Smooth muscle cell (in vitro differentiated cells): ENCODE measurements around the gene NEK6. TPM values are rescaled to one million over a fixed set of nuclear protein-coding genes. Genes with fewer than 3 reads are reported as not detected.

Source experiments
- DNase-seq: peaks from one replicate; lab custom pipeline; 2025; ENCODE audit not compliant: unreplicated experiment; lab: John Stamatoyannopoulos, UW
- H2AFZ ChIP-seq: fragments of 200-600 bp; sonication (generic); 2 replicates; pipeline ENCODE4 v1.6.0; 2016; ENCODE audit warnings: antibody characterized with exemption, low read depth, mild to moderate bottlenecking
- H3F3A ChIP-seq: fragments of 200-600 bp; sonication (generic); 2 replicates; pipeline ENCODE4 v1.6.0; 2017; ENCODE audit warnings: antibody characterized with exemption, low read depth
- H3K27ac ChIP-seq: fragments of 200-600 bp; sonication (generic); 2 replicates; pipeline ENCODE4 v1.5.1; 2016; ENCODE audit warnings: low read depth, mild to moderate bottlenecking
- H3K27me3 ChIP-seq: fragments of 200-600 bp; sonication (generic); 2 replicates; pipeline ENCODE4 v1.6.1; 2016; ENCODE audit warnings: low read depth, mild to moderate bottlenecking
- H3K36me3 ChIP-seq: fragments of 200-600 bp; sonication (generic); 2 replicates; pipeline ENCODE4 v1.5.1; 2016; ENCODE audit warnings: low read depth
- H3K4me1 ChIP-seq: fragments of 200-600 bp; sonication (generic); 2 replicates; pipeline ENCODE4 v1.5.1; 2016; ENCODE audit warnings: low read depth
- H3K4me2 ChIP-seq: fragments of 200-600 bp; sonication (generic); 2 replicates; pipeline ENCODE4 v1.6.0; 2016; ENCODE audit warnings: mild to moderate bottlenecking
- H3K4me3 ChIP-seq: fragments of 200-600 bp; sonication (generic); 2 replicates; pipeline ENCODE4 v1.5.1; 2016; ENCODE audit warnings: mild to moderate bottlenecking
- H3K79me2 ChIP-seq: fragments of 200-600 bp; sonication (generic); 2 replicates; pipeline ENCODE4 v1.6.0; 2016; ENCODE audit warnings: low read depth, mild to moderate bottlenecking
- H3K9ac ChIP-seq: fragments of 200-600 bp; sonication (generic); 2 replicates; pipeline ENCODE4 v1.6.0; 2016; ENCODE audit warnings: low read depth
- H3K9me3 ChIP-seq: fragments of 200-600 bp; sonication (generic); replicated peaks from 2 replicates; pipeline ENCODE4 v1.5.1; 2016; ENCODE audit warnings: low read depth
- H4K20me1 ChIP-seq: fragments of 200-600 bp; sonication (generic); 2 replicates; pipeline ENCODE4 v1.6.0; 2016; ENCODE audit warnings: low read depth
- CTCF ChIP-seq: fragments of 200-600 bp; sonication (generic); IDR thresholded peaks from 2 replicates; pipeline ENCODE4 v1.5.1; 2017; ENCODE audit warnings: borderline replicate concordance, mild to moderate bottlenecking, antibody characterized with exemption; ENCODE audit not compliant: insufficient read depth, poor library complexity, severe bottlenecking
- WGBS: methylation state at CpG from one replicate; pipeline ENCODE4 v1.1.7; 2016; ENCODE audit warnings: low lambda C conversion rate; 5-methylcytosine and 5-hydroxymethylcytosine counted together
- polyA plus RNA-seq: library from polyadenylated mRNA; unstranded; fragments of >200 nt; fragmentation: Nextera tagmentation; extraction: Ambion mirVana; gene quantifications from 2 replicates; pipeline ENCODE4 v1.2.1, GENCODE V29; 2016
- total RNA-seq: library from RNA; depleted of rRNA; stranded (reverse); fragments of >200 nt; gene quantifications from 2 replicates; pipeline ENCODE4 v1.2.3, GENCODE V29; 2014

Gene NEK6
- total and polyA plus RNA-seq, 2 experiments from 2014 or later, result 45.9 to 108 TPM

DNA sequence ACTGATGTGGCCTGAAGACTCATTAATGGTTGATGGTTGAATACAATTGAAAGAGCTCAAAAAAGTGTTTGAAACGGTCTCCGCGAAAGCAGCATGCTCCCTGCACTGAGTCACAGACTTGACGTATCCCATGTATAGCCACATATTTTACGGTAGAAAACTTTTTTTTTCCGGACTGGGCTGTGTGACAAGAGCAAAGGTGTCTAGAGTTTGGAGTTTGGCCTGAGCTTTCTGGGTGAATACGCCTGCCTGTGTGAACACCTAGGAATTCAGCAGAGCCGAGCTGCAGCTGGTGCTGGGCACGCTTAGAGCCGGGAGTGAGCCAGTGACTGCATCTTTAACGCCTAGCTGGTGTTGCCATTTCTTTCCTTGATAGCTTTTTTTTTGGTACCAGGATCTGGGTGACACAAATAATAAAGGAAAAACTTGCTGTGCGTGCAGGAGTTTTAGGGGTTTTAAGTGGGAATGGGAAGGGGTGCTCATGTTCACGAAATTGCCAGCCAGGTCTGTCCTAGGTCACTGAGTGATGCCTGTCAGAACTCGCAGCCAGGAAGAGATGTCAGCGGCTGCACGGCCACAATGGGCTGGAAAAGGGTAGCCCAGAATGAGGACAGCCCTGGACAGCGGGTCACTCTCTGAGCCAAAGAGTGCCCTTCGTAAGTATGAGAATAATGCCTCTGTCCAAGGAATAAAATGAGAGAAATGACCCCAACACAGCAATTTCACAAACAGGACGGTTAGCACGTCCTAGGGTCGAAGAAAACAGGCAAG lies 105.8 kb downstream of the NEK6 start:
- H4K20me1 ChIP-seq, result peaks cover 100% of the 10 kb centered on the region
- no peak overlapping the region for H3K4me3 ChIP-seq

DNA sequence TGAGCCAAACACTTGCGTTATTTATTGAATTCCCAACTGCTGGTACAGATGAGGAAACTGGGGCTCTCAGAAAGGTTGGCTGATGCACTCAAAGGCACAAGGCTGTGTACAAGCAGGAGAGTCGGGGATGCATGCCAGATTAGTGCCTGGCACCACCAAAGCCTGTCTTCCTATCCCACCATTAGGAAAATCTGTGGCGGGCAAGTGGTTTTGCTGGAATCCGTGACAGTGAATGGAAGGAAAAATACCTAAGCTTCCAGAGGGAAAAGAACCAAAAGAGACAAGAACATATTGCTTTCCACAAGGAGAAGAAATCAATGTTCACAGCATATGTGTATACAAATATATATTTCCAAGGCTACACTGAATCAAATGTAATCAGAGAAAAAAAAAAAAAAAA lies 106.4 kb downstream of the NEK6 start:
- peaks cover 100% of the 10 kb centered on the region for H4K20me1 ChIP-seq
- peaks cover 3% of the 10 kb centered on the region for H3F3A ChIP-seq
- H3K79me2 ChIP-seq, result peaks cover 38% of the 10 kb centered on the region
- H3K9me3 ChIP-seq, result no peaks in the 10 kb centered on the region
- TF ChIP-seq CTCF, result no peak
- H3K4me3 ChIP-seq, result no peak overlapping the region
- no peaks in the 10 kb centered on the region for H3K36me3 ChIP-seq
- no peak overlapping the region for H3K9ac ChIP-seq
- no peak overlapping the region for H3K4me2 ChIP-seq
- no peak overlapping the region for H2AFZ ChIP-seq
- H3K27ac ChIP-seq, result no peak overlapping the region
- no peaks in the 10 kb centered on the region for H3K4me1 ChIP-seq
- 100% methylated on average over 4 of the region's 4 CpGs for WGBS
- no peaks in the 10 kb centered on the region for H3K27me3 ChIP-seq
- no peak for DNase-seq

More for the DNA sequence above, 105.8 kb downstream of the NEK6 start:
- DNase-seq, result no peak
- H2AFZ ChIP-seq, result no peak overlapping the region
- H3K27me3 ChIP-seq, result no peaks in the 10 kb centered on the region
- TF ChIP-seq CTCF, result no peak
- H3K36me3 ChIP-seq, result no peaks in the 10 kb centered on the region
- no peaks in the 10 kb centered on the region for H3K4me1 ChIP-seq
- WGBS, result 77% methylated on average over 21 of the region's 21 CpGs
- no peak overlapping the region for H3K9ac ChIP-seq
- H3K9me3 ChIP-seq, result no peaks in the 10 kb centered on the region
- peaks cover 45% of the 10 kb centered on the region for H3K79me2 ChIP-seq
- H3F3A ChIP-seq, result peaks cover 6% of the 10 kb centered on the region
- no peak overlapping the region for H3K4me2 ChIP-seq
- no peak overlapping the region for H3K27ac ChIP-seq

DNA sequence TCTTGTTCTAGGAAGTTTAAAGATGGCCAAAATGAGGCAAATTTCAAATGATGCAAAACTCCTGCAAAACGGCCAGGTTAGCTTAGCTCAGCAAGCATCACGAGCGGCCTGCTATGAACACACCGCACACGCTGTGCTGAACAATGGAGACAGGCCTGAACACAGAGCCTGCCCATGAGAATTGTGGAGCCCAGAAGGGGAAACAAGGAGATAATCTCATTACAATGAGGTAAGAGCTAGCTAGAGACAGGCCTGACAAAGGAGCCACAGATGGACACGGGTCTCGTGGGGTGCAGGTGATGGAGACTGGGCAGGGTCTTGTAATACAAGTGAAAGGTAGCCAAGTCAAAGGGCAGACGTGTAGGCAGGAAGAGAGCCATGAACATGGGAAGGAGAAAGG lies 107.3 kb downstream of the NEK6 start:
- Histone ChIP-seq H3K27me3 (no peaks in the 10 kb centered on the region), H3K79me2 (peaks cover 36% of the 10 kb centered on the region), H3K36me3 (no peaks in the 10 kb centered on the region), H3F3A (peaks cover 3% of the 10 kb centered on the region), H2AFZ (no peak overlapping the region), H3K27ac (no peak overlapping the region), H3K9me3 (no peaks in the 10 kb centered on the region), H3K4me2 (no peak overlapping the region), H3K4me1 (no peaks in the 10 kb centered on the region), H4K20me1 (peaks cover 100% of the 10 kb centered on the region), H3K4me3 (no peak overlapping the region), H3K9ac (no peak overlapping the region)
- TF ChIP-seq CTCF, result no peak
- WGBS, result 97% methylated on average over 8 of the region's 8 CpGs
- no peak for DNase-seq
